GM18499 (cell line): ENCODE results near the gene RPL36.

Experiments used
- ATAC-seq: cut with Tn5 transposase; IDR thresholded peaks from one replicate; pipeline ENCODE4 v1.9.1; 2021; ENCODE audit warnings: moderate number of reproducible peaks; ENCODE audit not compliant: insufficient read depth, unreplicated experiment

Gene RPL36

GRCh38 chr19:5690125-5690954 lies at the start of gene RPL36:
Gene RPL36 (plus strand): TSS chr19:5690295. CDS start chr19:5690508, 213 bp downstream.
- ATAC-seq, result no peak

- no peak for ATAC-seq
Observed at GRCh38 chr19:5641171-5641570, 48.9 kb upstream of the RPL36 start.

GRCh38 chr19:5642204-5642603 lies 47.9 kb upstream of the RPL36 start:
- no peak for ATAC-seq

GRCh38 chr19:5643060-5643459 lies 47.0 kb upstream of the RPL36 start:
- no peak for ATAC-seq

- ATAC-seq, result no peak
Observed at GRCh38 chr19:5644037-5644436, 46.1 kb upstream of the RPL36 start.

GRCh38 chr19:5645409-5645808 lies 44.7 kb upstream of the RPL36 start:
- ATAC-seq, result no peak

- ATAC-seq, result no peak
Observed at GRCh38 chr19:5646703-5647102, 43.4 kb upstream of the RPL36 start.

- ATAC-seq, result no peak
Observed at GRCh38 chr19:5648464-5648863, 41.6 kb upstream of the RPL36 start.

GRCh38 chr19:5651361-5651760 lies 38.7 kb upstream of the RPL36 start:
- no peak for ATAC-seq

GRCh38 chr19:5652261-5652660 lies 37.8 kb upstream of the RPL36 start:
- ATAC-seq, result no peak

GRCh38 chr19:5654931-5655330 lies 35.2 kb upstream of the RPL36 start:
- no peak for ATAC-seq

- ATAC-seq, result no peak
Observed at GRCh38 chr19:5655412-5655811, 34.7 kb upstream of the RPL36 start.

- ATAC-seq, result no peak
Observed at GRCh38 chr19:5661483-5661882, 28.6 kb upstream of the RPL36 start.

GRCh38 chr19:5663904-5664303 lies 26.2 kb upstream of the RPL36 start:
- no peak for ATAC-seq

- no peak for ATAC-seq
Observed at GRCh38 chr19:5664515-5664914, 25.6 kb upstream of the RPL36 start.

- ATAC-seq, result no peak
Observed at GRCh38 chr19:5665781-5666513, 24.1 kb upstream of the RPL36 start.

GRCh38 chr19:5666921-5667610 lies 23.0 kb upstream of the RPL36 start:
- ATAC-seq, result no peak

- no peak for ATAC-seq
Observed at GRCh38 chr19:5667751-5668271, 22.3 kb upstream of the RPL36 start.

GRCh38 chr19:5669212-5669611 lies 20.9 kb upstream of the RPL36 start:
- ATAC-seq, result no peak

GRCh38 chr19:5671600-5671999 lies 18.5 kb upstream of the RPL36 start:
- ATAC-seq, result no peak
